GM19467 (cell line): ENCODE measurements around the gene CR1.
"Not testable (repeated sequence)": the region's sequence is repeated elsewhere in the genome, so short reads cannot be mapped to it uniquely, and the experiment has no call there.

Experiments
- ATAC-seq: cut with Tn5 transposase; IDR thresholded peaks from one replicate; pipeline ENCODE4 v1.9.1; 2021; ENCODE audit warnings: mild to moderate bottlenecking, moderate library complexity; ENCODE audit not compliant: unreplicated experiment

Gene CR1

DNA sequence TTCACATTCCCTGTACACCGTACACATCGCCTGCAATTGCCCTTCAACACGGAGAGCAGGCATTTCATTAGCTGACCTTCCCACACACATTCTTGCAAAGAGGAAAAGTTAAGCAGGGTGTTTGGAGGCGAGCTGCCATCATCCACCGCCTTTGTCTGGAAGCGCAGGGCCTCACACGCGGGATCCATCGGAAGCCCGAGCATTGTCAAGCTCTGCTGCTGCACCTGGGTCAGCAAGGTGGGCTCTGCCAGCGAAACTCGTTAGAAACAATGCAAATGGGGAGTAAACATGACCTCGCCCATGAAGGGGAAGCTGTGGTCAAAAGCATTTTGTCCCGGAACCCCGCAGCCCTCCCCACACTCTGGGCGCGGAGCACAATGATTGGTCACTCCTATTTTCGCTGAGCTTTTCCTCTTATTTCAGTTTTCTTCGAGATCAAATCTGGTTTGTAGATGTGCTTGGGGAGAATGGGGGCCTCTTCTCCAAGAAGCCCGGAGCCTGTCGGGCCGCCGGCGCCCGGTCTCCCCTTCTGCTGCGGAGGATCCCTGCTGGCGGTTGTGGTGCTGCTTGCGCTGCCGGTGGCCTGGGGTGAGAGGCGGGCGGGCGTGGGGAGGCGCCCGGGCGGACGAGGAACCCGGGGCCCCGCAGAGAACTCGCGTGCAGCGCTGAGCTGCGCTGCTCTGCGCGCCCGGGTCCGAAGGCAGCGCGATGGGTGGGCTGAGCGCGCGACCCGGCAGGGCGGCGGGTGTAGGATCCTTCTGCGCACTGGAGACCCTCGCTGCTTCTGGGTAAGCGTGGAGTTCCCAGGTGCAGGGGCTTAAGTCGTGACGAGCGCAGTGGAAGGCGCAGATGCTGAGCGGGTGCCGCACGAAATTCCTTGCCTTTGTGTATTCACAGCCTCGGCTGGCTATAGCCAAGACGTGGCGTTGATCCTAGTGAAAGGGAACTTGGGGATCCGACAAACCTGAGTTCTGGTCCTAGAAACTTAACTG, at the start of gene CR1:
Gene CR1 (plus strand): TSS at position 357 of the 992 bp plus-strand sequence. CDS start 111 bp downstream, at position 468.
- no peak for ATAC-seq

DNA sequence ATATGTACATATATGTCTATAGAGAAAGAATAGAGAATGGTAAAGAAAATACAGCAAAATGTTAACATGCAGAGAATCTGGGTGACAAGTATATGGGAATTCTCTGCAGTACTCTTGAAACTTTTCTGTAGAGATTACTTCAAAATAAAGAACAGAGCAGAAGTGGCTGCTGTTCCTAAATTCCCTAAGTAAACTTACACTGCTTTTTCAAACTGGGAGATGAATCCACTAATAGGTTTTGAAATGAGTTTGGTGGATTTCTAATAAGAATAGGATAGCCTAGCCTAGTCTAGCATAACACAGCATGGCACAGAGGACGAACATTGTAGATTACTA, 42.3 kb upstream of the CR1 start:
- ATAC-seq = no peak

DNA sequence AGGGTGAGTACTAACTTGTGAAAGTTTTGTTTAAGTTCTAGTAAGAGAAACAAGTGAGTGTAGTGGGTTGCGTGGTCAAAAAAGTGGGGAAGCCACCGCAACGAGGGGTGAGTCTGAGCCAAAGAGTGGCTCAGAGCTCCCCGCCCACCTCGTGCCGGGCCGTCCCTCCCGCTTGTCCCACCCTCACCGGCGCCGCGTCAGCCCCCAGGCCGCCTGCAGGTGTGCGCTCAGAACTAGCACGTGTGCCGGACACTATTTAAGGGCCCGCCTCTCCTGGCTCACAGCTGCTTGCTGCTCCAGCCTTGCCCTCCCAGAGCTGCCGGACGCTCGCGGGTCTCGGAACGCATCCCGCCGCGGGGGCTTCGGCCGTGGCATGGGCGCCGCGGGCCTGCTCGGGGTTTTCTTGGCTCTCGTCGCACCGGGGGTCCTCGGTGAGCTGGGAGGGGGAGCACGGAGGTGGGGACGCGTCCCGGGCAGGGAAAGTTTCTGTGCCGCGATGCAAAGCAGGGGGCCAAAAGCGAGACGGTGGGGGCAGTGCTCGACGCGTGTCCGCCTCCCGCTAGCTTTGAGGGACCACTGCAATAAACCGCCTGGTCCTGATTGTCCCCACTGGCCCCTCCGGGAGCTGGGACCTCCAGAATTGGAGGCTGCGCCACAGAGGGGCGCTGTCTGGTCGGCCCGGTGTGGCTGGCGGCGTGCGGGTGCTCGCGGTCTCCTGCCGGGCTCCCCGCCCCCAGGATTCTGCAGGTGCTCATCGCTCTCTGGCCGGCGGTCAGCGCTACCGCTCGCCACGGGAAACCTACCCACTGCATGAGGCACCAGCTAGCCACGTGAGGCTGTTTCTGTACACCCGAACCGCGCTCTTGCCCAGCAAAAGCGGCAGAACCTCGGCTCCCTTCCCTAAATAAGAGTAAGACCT, 41.7 kb upstream of the CR1 start, which contains the start of gene CR2:
Gene CR2 (plus strand): TSS at position 283 of the 919 bp plus-strand sequence. CDS start 91 bp downstream, at position 374.
- ATAC-seq = peak; percentile 71

DNA sequence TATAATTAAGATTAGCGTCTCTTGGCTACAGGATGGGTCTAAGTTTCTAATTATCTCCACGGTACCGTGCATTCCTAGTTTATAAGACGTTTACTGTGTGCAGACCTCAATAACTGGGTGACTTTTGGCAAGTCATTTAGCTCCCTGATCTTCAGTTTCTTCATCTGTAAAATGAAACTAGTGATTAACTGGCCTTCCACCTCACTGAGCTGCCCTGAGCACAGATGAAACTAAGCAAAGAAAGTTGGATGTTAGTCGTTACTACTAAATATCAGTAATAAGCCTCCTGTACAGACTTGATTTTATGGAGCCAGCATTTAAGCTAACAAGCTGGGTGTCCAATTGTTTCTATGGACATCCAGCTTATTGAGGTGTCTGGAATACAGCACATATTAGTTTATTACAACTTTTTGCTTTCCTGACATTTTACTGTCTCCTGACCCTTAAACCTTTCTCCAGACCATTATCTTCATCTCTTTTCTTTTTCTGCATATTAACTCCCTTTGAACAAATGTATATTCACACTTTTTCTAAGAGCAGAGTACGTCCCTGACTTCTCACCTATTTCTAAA, 40.7 kb upstream of the CR1 start:
- no peak for ATAC-seq

DNA sequence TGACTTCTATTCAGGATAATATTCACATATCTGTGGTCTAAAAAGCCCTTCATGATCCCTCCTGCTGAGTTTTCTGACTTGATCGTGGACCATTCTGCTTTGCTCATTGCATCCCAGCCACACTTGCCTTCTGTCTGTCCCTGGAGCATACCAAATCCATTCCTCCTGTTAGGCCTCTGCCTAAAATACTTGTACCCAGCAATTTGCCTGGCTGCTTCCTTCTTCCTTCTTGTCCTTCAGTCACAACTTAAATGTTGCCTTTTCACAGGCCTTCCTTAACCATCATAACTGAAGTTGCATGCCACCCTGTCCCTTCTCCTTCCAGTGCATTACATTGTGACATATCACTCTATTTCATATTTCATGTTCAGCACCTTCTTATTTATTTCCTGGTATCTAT, 37.5 kb upstream of the CR1 start:
- no peak for ATAC-seq

DNA sequence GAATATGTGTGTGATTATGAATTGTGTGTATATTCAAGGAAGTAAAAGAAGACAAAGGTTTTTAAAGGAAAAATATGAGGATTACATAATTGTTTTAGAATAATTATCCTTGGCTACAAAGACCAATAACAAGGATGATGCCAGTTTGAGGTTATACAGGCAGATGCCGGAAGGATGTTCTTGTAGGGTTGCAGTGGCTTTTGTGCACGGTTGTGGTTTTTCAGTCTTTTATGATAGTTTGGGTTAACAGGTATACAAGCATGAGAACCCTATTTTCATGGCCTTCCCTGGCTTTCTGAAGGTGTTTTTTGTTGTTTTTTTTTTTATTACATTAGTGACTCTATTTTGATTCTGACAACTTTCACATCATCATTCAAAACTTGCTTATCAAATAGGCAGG, 36.9 kb upstream of the CR1 start:
- ATAC-seq = no peak

DNA sequence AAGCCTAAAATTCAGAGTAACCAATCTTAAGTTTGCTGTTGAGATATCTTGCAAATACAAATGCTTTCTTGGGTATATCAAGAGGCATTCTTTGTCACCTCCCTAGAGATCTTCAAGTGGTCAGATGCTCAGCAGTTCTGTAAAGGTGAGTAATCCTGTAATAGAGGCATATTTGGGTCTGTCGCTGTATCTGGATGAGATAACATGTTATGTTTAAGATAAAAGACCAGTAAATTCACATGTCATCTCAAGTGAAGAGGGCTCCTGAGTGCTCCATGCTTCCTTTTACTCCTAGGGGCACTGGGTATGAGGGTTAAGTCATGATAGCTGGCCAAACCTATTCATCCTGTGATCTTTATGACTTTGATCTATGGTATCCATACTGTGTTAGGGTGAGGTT, 34.3 kb upstream of the CR1 start:
- ATAC-seq = no peak

DNA sequence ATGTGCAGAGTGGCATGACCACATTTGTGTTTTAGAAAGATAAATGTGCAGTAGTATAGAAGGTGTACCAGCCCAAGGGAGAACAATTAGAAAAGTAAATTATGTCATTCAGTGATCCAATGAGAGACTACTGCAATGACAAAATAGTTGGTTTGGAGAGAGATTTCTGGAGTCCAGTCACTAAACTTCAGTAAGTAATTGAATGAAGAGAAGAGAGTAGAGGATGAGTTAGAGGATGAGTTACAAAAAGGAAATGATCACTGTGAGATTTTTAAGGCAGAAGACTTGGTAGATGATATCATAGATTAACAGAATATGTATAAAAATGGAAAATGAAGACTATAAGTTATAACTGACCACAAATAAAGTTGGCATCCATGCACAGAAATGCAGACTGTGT, 33.4 kb upstream of the CR1 start:
- ATAC-seq = no peak

DNA sequence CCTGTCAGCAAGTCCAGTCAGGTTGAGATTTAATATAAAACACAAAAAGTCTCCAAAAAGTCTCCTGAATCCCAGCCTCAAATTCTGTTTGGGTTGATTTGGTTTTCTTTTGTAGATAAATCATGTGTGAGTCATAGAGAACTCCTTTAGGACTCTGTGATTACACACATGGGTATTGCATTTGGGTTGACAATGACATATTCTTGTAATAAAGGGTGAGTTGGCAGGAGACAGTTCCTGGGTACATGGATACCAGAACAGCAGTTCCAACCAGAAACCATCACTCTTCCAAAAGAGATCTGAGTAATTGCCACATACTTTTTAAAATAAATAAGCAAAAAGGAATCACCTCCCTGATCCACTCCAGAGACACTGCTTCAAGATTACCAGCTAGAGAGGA, 32.9 kb upstream of the CR1 start:
- no peak for ATAC-seq

DNA sequence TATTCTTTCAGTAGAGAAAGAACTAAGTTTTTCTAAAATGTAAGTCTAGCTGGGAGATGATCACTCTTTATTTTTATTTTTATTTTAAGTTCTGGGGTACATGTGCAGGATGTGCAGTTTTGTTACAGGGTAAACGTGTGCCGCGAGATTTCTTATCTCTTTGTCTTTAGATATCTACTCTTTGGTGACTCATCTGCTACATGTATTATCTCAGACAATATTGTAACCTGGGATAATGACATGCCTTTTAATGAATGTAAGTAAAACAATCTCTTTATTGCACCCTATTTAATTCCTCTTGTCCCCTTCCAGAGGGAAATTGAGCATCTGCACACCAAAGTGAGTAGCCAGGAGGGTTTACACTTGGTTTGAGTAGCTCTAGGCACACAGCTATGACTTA, 32.4 kb upstream of the CR1 start:
- ATAC-seq = no peak

DNA sequence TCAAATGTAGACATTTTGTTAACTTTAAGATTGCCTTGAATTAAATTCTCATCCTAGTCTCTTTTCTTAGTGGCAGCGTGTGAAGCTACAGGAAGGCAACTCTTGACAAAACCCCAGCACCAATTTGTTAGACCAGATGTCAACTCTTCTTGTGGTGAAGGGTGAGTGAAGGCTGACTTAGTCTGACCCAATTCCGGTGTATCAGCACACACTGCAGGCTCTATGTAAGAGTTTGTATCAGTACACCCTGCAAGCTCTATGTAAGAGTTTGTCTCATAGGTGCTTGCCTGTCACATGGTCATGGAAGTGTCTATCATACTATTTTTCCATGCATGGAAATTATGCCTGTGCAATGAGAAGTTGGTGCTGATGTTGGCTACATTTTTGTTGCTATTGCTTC, 25.0 kb upstream of the CR1 start:
- no peak for ATAC-seq

DNA sequence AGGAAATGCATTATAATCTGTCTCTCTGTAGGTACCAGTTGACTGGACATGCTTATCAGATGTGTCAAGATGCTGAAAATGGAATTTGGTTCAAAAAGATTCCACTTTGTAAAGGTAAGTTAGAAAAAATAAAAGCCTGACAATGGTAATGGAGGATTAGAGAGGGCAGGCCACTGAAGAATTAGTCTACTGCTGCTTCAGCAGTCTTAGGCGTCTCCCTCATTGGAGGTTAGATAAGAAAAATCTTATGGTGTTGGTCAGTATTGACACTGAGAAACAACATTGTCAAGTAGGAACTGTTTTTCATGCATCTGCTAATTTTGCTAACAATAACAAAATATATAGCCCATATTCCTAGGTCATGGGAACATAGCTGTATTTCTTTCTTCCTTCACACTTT, 21.7 kb upstream of the CR1 start:
- ATAC-seq = no peak

DNA sequence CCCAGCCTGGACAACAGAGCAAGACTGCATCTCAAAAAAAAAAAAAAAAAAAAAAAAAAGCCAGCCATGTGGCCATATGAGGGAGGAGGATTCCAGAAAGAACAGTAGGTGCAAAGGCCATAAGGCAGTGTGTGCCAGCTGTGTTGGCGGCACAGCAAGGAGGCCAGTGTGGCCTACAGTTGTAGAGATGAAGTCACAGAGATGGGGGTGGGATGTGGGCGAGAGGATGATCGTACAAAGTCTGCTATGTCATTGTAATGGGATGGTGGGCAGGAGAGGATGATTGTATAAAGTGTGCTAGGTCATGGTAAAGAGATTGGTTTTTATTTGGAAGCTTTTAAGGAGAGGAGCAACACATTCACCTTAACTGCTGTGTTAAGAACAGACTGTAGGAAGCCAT, 9.8 kb upstream of the CR1 start:
- ATAC-seq = no peak

DNA sequence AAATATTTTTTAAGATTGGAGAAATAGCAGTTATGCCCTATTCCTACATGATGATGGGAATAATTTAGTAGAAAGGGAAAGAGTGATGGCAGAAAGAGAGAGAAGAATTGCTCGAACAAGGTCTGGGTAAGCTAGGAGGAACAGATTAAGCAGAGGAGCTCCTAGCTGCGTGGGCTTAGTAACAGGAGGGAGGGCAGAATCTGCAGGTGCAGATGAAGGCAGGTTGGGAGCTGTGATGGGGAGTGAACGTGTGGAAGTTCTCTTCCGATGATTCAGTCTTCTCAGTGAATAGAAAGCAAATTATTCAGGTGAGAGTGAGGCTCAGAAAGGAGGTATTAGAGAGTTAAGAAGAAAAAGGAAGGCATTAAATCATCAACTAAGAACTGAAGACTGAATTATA, 8.3 kb upstream of the CR1 start:
- ATAC-seq = no peak

DNA sequence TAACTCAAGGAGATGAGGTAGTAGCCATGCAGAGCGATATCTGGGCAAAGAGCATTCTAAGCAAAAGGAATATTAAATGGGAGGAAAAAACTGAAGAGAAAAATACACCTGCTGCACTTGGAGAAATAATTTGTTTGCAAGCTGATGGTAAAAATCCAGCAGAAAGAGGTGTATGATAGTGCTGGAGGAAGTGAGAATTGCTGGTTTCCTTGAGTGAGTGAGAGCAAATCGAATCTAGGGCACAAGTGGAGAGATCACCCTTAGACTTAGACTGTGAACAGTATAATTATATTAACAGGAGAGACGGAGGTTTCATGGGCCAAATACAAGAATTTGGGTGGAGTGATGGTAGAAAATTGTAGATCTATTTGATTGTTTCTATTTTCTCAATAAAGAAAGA, 2.7 kb upstream of the CR1 start:
- ATAC-seq = no peak

DNA sequence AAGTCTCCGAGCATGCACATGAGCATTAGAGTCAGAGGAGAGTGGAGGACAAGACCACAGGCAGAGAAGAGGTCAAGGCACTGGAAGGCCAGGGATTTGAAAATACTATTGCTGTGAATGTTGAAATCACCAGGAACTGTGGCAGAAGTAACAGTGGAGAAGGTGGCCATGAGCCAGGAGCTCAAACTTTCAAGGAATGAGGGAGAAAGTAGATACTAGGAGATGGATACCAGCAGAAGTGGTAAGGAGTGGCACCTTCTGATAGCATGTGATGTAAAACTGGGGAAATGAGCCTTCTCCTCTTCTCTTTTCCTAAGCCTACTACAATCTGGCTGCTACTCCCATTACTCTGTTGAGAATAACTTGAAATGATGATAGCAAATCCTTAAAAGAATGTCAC, 1.8 kb upstream of the CR1 start:
- ATAC-seq = no peak

DNA sequence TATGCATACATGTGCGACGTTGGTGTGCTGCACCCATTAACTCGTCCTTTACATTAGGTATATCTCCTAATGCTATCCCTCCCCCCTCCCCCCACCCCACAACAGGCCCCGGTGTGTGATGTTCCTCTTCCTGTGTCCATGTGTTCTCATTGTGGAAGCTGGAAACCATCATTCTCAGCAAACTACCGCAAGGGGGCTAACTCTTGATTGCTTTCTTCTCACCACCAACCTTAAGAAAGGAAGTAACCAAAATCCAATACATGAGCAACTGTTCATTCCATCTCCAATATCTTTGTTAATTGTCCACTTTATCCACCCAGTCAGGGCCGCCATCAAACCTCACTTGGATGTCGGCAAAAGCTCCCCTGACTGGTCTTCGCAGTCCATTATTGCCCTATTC, 676 bp upstream of the CR1 start:
- not testable (repeated sequence) for ATAC-seq

DNA sequence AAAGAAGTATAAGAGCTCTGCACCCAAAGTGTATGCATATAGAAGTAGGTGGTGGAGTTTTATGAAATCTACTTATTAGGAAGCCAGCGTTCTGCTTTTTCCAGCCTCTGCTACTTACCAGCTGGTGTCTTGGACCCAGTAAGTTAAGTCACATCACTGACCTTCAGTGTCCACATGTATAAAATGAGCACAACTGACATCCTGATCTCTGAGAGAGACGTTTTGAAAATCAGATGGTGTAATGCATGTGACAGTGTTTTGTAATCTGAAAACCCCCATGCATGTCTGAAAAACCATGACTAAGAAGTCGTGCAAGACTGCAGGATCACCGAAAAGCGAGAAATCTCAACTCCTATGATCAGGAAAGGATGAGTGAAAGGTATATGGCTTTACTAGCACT, 2.0 kb downstream of the CR1 start:
- no peak for ATAC-seq

DNA sequence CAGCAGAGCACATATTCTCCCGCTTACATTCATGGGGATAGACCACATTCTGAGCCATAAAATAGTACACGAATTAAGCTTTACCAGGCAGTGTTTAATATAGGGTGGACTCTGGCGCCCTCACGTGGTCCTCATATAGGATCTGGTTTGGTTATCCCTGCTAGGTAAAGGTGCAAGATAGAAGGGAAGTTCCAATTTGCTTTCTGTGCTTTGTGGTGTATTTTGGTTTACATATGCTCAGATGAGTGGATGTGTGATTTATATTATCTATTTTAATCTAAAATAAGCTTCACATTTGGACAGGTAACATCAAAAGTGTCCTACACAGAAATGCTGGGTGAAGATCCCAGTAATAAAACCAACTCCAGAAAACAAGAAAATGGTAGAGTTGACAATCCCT, 3.6 kb downstream of the CR1 start:
- no peak for ATAC-seq

DNA sequence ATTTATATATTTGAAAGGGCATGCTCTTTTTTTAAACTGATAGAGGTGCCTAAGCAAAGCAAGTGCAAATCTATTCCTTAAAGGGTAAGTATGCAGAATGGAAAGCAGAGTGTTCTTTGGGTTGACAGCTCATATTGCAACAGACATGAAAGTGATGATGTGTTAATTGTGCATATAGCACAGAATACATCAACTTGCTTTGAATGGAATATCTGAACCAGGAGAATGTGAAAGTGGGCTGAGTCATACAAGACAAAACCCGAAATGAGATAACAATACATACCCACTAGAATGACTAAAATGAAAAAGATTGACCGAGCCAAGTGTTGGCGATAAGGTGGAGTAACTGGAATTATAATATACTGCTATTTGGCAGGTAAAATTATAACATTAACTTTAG, 4.3 kb downstream of the CR1 start:
- no peak for ATAC-seq

DNA sequence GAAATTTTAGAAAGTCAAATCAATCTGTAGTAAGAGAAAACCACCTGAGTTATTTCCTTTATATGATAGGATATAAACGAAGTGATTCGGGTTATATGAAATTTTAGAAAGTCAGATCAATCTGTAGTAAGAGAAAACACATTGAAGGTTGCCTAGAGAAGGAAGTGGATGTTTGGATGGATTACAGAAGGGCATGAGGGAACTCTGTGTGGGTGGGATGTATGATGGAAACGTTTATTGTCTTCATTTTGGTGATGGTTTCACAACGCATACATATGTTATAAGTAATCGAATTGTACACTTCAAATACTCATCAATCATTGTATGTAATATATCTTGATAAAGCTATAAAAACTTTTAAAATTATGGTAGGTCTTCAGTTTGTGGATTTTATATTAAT, 5.1 kb downstream of the CR1 start:
- ATAC-seq = no peak
